Neural progenitor cell (in vitro differentiated cells): ENCODE measurements around the gene ARTN. TPM values are rescaled to one million over a fixed set of nuclear protein-coding genes. Genes with fewer than 3 reads are reported as not detected.

Experiments
- DNase-seq: peaks from one replicate; pipeline ENCODE4 v3.0.0-alpha.2; 2016; ENCODE audit warnings: low spot score
- H2AFZ ChIP-seq: fragments of 200-600 bp; sonication (generic); replicated peaks from 2 replicates; pipeline ENCODE4 v1.6.1; 2016; ENCODE audit warnings: antibody characterized with exemption
- H3F3A ChIP-seq: fragments of 200-600 bp; sonication (generic); 2 replicates; pipeline ENCODE4 v1.6.1; 2016; ENCODE audit warnings: antibody characterized with exemption, low read depth
- H3K27ac ChIP-seq: fragments of 200-600 bp; sonication (generic); 2 replicates; pipeline ENCODE4 v1.5.1; 2016; ENCODE audit warnings: mild to moderate bottlenecking
- H3K27me3 ChIP-seq: fragments of 200-600 bp; sonication (generic); 2 replicates; pipeline ENCODE4 v1.6.1; 2016; ENCODE audit warnings: mild to moderate bottlenecking, moderate library complexity
- H3K36me3 ChIP-seq: fragments of 200-600 bp; sonication (generic); 2 replicates; pipeline ENCODE4 v1.5.1; 2016
- H3K4me1 ChIP-seq: fragments of 200-600 bp; sonication (generic); 2 replicates; pipeline ENCODE4 v1.6.1; 2016; ENCODE audit warnings: mixed run types
- H3K4me2 ChIP-seq: fragments of 200-600 bp; sonication (generic); 2 replicates; pipeline ENCODE4 v1.6.1; 2016
- H3K4me3 ChIP-seq: fragments of 200-600 bp; sonication (generic); 2 replicates; pipeline ENCODE4 v1.5.1; 2016
- H3K79me2 ChIP-seq: fragments of 200-600 bp; sonication (generic); 2 replicates; pipeline ENCODE4 v1.6.1; 2016; ENCODE audit warnings: low read depth
- H3K9ac ChIP-seq: fragments of 200-600 bp; sonication (generic); 2 replicates; pipeline ENCODE4 v1.6.1; 2016
- H3K9me3 ChIP-seq: fragments of 200-600 bp; sonication (generic); 2 replicates; pipeline ENCODE4 v1.5.1; 2016; ENCODE audit warnings: low read depth
- H4K20me1 ChIP-seq: fragments of 200-600 bp; sonication (generic); 2 replicates; pipeline ENCODE4 v1.6.1; 2016; ENCODE audit warnings: low read depth
- H3K27ac Mint-ChIP-seq: 3 replicates; pipeline ENCODE4 v1.8.0; 2021; ENCODE audit warnings: mixed read lengths
- H3K27me3 Mint-ChIP-seq: 2 replicates; pipeline ENCODE4 v1.8.0; 2022; ENCODE audit warnings: low read depth, mild to moderate bottlenecking, inconsistent platforms, moderate library complexity, mixed read lengths; ENCODE audit not compliant: insufficient read depth
- H3K36me3 Mint-ChIP-seq: 3 replicates; pipeline ENCODE4 v1.8.0; 2021; ENCODE audit warnings: mixed read lengths
- H3K4me1 Mint-ChIP-seq: 3 replicates; pipeline ENCODE4 v1.8.0; 2021; ENCODE audit warnings: mixed read lengths
- H3K4me3 Mint-ChIP-seq: 3 replicates; pipeline ENCODE4 v1.8.0; 2021; ENCODE audit warnings: mild to moderate bottlenecking, moderate library complexity, mixed read lengths
- H3K9me3 Mint-ChIP-seq: 3 replicates; pipeline ENCODE4 v1.8.0; 2020; ENCODE audit warnings: mixed read lengths
- CTCF ChIP-seq: fragments of 200-600 bp; sonication (generic); IDR thresholded peaks from 2 replicates; pipeline ENCODE4 v1.5.1; 2017; ENCODE audit warnings: antibody characterized with exemption, mild to moderate bottlenecking
- EZH2 ChIP-seq: fragments of 200-600 bp; sonication (generic); IDR thresholded peaks from 2 replicates; pipeline ENCODE4 v1.6.1; 2017; ENCODE audit warnings: antibody characterized with exemption, mild to moderate bottlenecking, moderate library complexity
- EZH2phosphoT487 ChIP-seq: fragments of 200-600 bp; sonication (generic); IDR thresholded peaks from 2 replicates; pipeline ENCODE4 v1.6.1; 2017; ENCODE audit warnings: antibody characterized with exemption
- total RNA-seq: library from RNA; depleted of rRNA; stranded (reverse); fragments of >200 nt; gene quantifications from 2 replicates; pipeline ENCODE4 v1.2.3, GENCODE V29; 2015; ENCODE audit warnings: low replicate concordance

The ARTN gene
- total RNA-seq, 1 donor from 2014 or later = 4.1 TPM

DNA sequence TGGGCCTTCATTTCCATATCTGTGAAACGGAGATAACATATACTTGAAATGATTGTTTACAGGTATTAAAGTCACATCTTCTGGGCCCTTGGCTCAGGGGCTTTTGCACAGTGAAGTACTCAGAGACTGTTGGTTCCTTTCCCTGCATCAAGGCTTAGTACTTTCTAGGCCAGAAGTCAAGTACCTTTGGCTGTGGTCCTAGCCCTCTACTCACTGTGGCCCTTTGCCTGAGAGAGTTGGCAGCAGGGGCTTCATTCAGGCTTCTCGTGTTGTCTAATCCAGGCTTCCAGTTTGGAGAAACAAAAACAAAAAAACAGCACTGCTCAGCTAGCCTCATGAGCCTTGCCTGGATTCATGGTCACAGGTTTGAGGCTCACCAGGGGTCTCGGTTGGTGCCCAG is 28.1 kb downstream of the ARTN start:
- Mint-ChIP-seq H3K9me3 (no peaks in the 10 kb centered on the region), H3K36me3 (peaks cover 15% of the 10 kb centered on the region), H3K27ac (no peak overlapping the region), H3K4me3 (no peak overlapping the region), H3K4me1 (no peaks in the 10 kb centered on the region), H3K27me3 (no peaks in the 10 kb centered on the region)
- no peaks in the 10 kb centered on the region for H3F3A ChIP-seq
- H3K4me3 ChIP-seq = no peak overlapping the region
- H3K36me3 ChIP-seq = no peaks in the 10 kb centered on the region
- no peak overlapping the region for H3K9ac ChIP-seq
- no peak for DNase-seq
- H3K79me2 ChIP-seq = no peaks in the 10 kb centered on the region
- H2AFZ ChIP-seq = no peak overlapping the region
- H3K27ac ChIP-seq = no peak overlapping the region
- no peak overlapping the region for H3K4me2 ChIP-seq
- H3K27me3 ChIP-seq = no peaks in the 10 kb centered on the region
- no peaks in the 10 kb centered on the region for H3K4me1 ChIP-seq
- H3K9me3 ChIP-seq = no peaks in the 10 kb centered on the region
- TF ChIP-seq EZH2phosphoT487 (no peak), EZH2 (no peak), CTCF (no peak)
- no peaks in the 10 kb centered on the region for H4K20me1 ChIP-seq

- no peak for DNase-seq
- no peaks in the 10 kb centered on the region for H3K4me1 ChIP-seq
- no peaks in the 10 kb centered on the region for H3F3A ChIP-seq
- no peak overlapping the region for H3K4me2 ChIP-seq
- no peaks in the 10 kb centered on the region for H3K79me2 ChIP-seq
- no peaks in the 10 kb centered on the region for H3K9me3 Mint-ChIP-seq
- no peaks in the 10 kb centered on the region for H3K36me3 ChIP-seq
- H4K20me1 ChIP-seq = no peaks in the 10 kb centered on the region
- no peak overlapping the region for H3K4me3 Mint-ChIP-seq
- peaks cover 9% of the 10 kb centered on the region for H3K36me3 Mint-ChIP-seq
- no peaks in the 10 kb centered on the region for H3K4me1 Mint-ChIP-seq
- H3K27me3 ChIP-seq = no peaks in the 10 kb centered on the region
- H2AFZ ChIP-seq = no peak overlapping the region
- no peak overlapping the region for H3K27ac Mint-ChIP-seq
- no peaks in the 10 kb centered on the region for H3K27me3 Mint-ChIP-seq
- no peak overlapping the region for H3K27ac ChIP-seq
- TF ChIP-seq EZH2 (no peak), CTCF (no peak)
- H3K9me3 ChIP-seq = no peaks in the 10 kb centered on the region
- H3K4me3 ChIP-seq = no peak overlapping the region
- H3K9ac ChIP-seq = no peak overlapping the region
These were observed 28.7 kb downstream of the ARTN start for GRCh38 chr1:43962324-43962723.

DNA sequence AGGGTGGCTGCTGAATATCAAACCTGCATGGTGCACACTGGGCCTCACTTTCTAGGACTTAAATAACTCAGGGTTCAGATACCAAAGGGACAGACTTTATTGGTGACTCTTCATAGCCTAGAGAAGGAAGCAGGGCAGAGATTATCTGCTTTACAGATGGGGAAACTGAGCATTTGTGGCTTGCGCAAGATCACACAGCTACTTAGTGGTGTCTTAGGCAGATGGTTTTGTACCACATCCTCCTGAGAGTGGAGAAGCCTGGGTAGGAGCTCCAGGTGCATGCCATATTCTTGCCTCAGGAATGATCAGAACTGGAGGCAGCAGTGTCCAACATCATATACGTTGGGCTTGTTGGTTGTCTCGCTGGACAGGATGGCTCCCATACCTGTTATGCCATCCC is 29.4 kb downstream of the ARTN start:
- no peaks in the 10 kb centered on the region for H3K9me3 Mint-ChIP-seq
- no peak overlapping the region for H3K9ac ChIP-seq
- no peaks in the 10 kb centered on the region for H3K36me3 ChIP-seq

More for the DNA sequence above, 29.4 kb downstream of the ARTN start:
- Histone ChIP-seq H3F3A (no peaks in the 10 kb centered on the region), H3K27me3 (no peaks in the 10 kb centered on the region), H3K9me3 (no peaks in the 10 kb centered on the region), H3K4me1 (no peaks in the 10 kb centered on the region), H3K4me3 (no peak overlapping the region), H3K79me2 (no peaks in the 10 kb centered on the region), H2AFZ (no peak overlapping the region), H3K4me2 (no peak overlapping the region), H3K27ac (no peak overlapping the region), H4K20me1 (no peaks in the 10 kb centered on the region)
- peaks cover 12% of the 10 kb centered on the region for H3K36me3 Mint-ChIP-seq
- no peak for DNase-seq
- H3K27ac Mint-ChIP-seq = no peak overlapping the region
- H3K4me3 Mint-ChIP-seq = no peak overlapping the region
- no peaks in the 10 kb centered on the region for H3K4me1 Mint-ChIP-seq
- no peaks in the 10 kb centered on the region for H3K27me3 Mint-ChIP-seq
- no peak for TF ChIP-seq CTCF
